Transverse colon (tissue), 4 donors: Measurements from ENCODE around the gene EFEMP2.

Experiments
- CTCF ChIP-seq, 5 experiments: fragments of 200-600 bp in 3 of 5; fragments of 450-650 bp in 2 of 5; sonication (generic) in 3 of 5; IDR thresholded peaks; 1 replicate in 2 of 5; 2 replicates in 3 of 5; pipeline ENCODE4 v1.5.1; 2016 to 2017; ENCODE audit warnings: antibody characterized with exemption in 5 of 5, inconsistent platforms in 3 of 5, mild to moderate bottlenecking in 2 of 5, moderate library complexity in 1 of 5
- POLR2AphosphoS5 ChIP-seq, 3 donors: sonication (generic); formaldehyde crosslinking; IDR thresholded peaks; one replicate each; pipeline ENCODE4 v1.6.1; 2016; ENCODE audit warnings: antibody characterized with exemption in 3 of 3

GRCh38 chr11:65882120-65883057, 9.8 kb upstream of the EFEMP2 start:
- TF ChIP-seq POLR2AphosphoS5 (IDR thresholded peaks at IDR 0.05) (no peak), CTCF (IDR thresholded peaks at IDR 0.05) (no peak)
